Panc1 (cell line): ENCODE results near the gene MAPK11.

ENCODE experiments used
- CTCF ChIP-seq: fragments of 450-650 bp; IDR thresholded peaks from 2 replicates; pipeline ENCODE4 v1.5.1; 2017; ENCODE audit warnings: mild to moderate bottlenecking
- POLR2AphosphoS5 ChIP-seq: IDR thresholded peaks from 2 replicates; pipeline ENCODE4 v1.6.1; 2012; ENCODE audit warnings: mild to moderate bottlenecking, low read depth, low read length, moderate library complexity
- SIN3A ChIP-seq: IDR thresholded peaks from 2 replicates; pipeline ENCODE4 v1.6.1; 2012; ENCODE audit warnings: low read depth, mild to moderate bottlenecking, low read length, moderate library complexity, borderline replicate concordance; ENCODE audit not compliant: insufficient read depth
- TCF7L2 ChIP-seq: IDR thresholded peaks from 2 replicates; pipeline ENCODE4 v1.6.1; 2011; ENCODE audit warnings: mild to moderate bottlenecking, low read depth, low read length, inconsistent platforms
- TF ChIP-seq, protein P1 (sequence below), 2 experiments: IDR thresholded peaks; 2 replicates each; pipeline ENCODE4 v1.6.1; 2011 to 2012; ENCODE audit warnings: low read depth in 2 of 2, control low read depth in 1 of 2, low read length in 1 of 2, mild to moderate bottlenecking in 1 of 2, moderate library complexity in 1 of 2; ENCODE audit not compliant: insufficient read depth in 1 of 2

DNA sequence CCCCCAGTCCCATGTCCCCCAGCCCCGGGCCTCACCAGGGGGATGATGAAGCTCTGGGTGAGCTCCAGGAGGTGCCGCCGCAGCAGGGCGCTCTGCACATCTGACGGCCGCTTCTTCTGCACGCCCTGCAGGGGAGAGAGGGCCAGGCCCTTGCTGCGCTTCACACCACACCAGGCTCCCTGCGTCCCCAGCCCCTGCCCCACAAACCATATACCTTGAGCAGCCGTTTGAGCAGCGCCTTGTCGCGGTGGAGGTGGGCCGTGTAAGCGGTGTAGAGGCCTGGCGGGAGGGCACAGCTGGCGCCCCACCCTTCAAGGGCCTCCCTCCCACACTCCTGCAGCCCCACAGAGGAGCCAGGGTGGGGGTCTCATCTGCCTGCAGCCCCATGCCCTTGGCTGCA is 43.4 kb upstream of the MAPK11 start:
- no peak for TF ChIP-seq CTCF
- no peak for TF ChIP-seq POLR2AphosphoS5
- TF ChIP-seq SIN3A = no peak
- TF ChIP-seq TCF7L2 = no peak
- TF ChIP-seq, protein P1, sequence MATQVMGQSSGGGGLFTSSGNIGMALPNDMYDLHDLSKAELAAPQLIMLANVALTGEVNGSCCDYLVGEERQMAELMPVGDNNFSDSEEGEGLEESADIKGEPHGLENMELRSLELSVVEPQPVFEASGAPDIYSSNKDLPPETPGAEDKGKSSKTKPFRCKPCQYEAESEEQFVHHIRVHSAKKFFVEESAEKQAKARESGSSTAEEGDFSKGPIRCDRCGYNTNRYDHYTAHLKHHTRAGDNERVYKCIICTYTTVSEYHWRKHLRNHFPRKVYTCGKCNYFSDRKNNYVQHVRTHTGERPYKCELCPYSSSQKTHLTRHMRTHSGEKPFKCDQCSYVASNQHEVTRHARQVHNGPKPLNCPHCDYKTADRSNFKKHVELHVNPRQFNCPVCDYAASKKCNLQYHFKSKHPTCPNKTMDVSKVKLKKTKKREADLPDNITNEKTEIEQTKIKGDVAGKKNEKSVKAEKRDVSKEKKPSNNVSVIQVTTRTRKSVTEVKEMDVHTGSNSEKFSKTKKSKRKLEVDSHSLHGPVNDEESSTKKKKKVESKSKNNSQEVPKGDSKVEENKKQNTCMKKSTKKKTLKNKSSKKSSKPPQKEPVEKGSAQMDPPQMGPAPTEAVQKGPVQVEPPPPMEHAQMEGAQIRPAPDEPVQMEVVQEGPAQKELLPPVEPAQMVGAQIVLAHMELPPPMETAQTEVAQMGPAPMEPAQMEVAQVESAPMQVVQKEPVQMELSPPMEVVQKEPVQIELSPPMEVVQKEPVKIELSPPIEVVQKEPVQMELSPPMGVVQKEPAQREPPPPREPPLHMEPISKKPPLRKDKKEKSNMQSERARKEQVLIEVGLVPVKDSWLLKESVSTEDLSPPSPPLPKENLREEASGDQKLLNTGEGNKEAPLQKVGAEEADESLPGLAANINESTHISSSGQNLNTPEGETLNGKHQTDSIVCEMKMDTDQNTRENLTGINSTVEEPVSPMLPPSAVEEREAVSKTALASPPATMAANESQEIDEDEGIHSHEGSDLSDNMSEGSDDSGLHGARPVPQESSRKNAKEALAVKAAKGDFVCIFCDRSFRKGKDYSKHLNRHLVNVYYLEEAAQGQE (IDR thresholded peaks at IDR 0.05; ENCODE audit: insufficient read depth in 1 of 2, low read depth in 2 of 2, low read length in 1 of 2) = no peak
